GM12878 (cell line): ENCODE data around the gene ITK.

Source experiments
- EGR1 ChIP-seq, 2 experiments: IDR thresholded peaks; 1 replicate in 1 of 2; 2 replicates in 1 of 2; pipeline ENCODE4 v1.6.1; 2011 to 2012; ENCODE audit warnings: low read depth in 2 of 2, low read length in 2 of 2, borderline replicate concordance in 1 of 2, mild to moderate bottlenecking in 1 of 2, moderate library complexity in 1 of 2
- EP300 ChIP-seq, 2 experiments: fragments of 150-350 bp in 1 of 2; IDR thresholded peaks; 2 replicates each; pipeline ENCODE4 v1.6.1; 2011 to 2012; ENCODE audit warnings: low read depth in 2 of 2, low read length in 2 of 2, borderline replicate concordance in 1 of 2, improper control_type of control experiment in 1 of 2, inconsistent platforms in 1 of 2; ENCODE audit not compliant: control insufficient read depth in 1 of 2
- ESRRA ChIP-seq: IDR thresholded peaks from 2 replicates; pipeline ENCODE4 v1.6.1; 2012; ENCODE audit warnings: mild to moderate bottlenecking, low read length, improper control_type of control experiment
- EZH2 ChIP-seq: IDR thresholded peaks from 2 replicates; pipeline ENCODE4 v1.6.1; 2012; ENCODE audit warnings: low read depth, mild to moderate bottlenecking, control low read depth, inconsistent platforms, low read length, borderline replicate concordance; ENCODE audit not compliant: control insufficient read depth
- NFIC ChIP-seq: IDR thresholded peaks from 2 replicates; pipeline ENCODE4 v1.6.1; 2012; ENCODE audit warnings: low read depth, mild to moderate bottlenecking, inconsistent platforms, low read length, moderate library complexity
- TAF1 ChIP-seq: IDR thresholded peaks from 2 replicates; pipeline ENCODE4 v1.6.1; 2011; ENCODE audit warnings: mild to moderate bottlenecking, low read depth, low read length, borderline replicate concordance
- ZNF217 ChIP-seq: fragments of 450-650 bp; IDR thresholded peaks from 2 replicates; pipeline ENCODE4 v1.6.1; 2017; ENCODE audit warnings: antibody characterized with exemption, mild to moderate bottlenecking
- ZNF384 ChIP-seq: IDR thresholded peaks from 2 replicates; pipeline ENCODE4 v1.6.1; 2012; ENCODE audit warnings: low read depth, mild to moderate bottlenecking, low read length, improper control_type of control experiment, borderline replicate concordance
- TF ChIP-seq, protein P1 (sequence below): IDR thresholded peaks from 2 replicates; pipeline ENCODE4 v1.6.1; 2012; ENCODE audit warnings: mild to moderate bottlenecking, low read depth, low read length
- TF ChIP-seq, protein P2 (sequence below): IDR thresholded peaks from 2 replicates; pipeline ENCODE4 v1.6.1; 2011; ENCODE audit warnings: low read depth, low read length, improper control_type of control experiment, borderline replicate concordance
- TF ChIP-seq, protein P3 (sequence below), 3 experiments: IDR thresholded peaks in 2 of 3; conservative IDR thresholded peaks in 1 of 3; 2 replicates each; pipeline ENCODE4 v1.5.1; 2011; ENCODE audit warnings: low read depth in 3 of 3, low read length in 3 of 3, mild to moderate bottlenecking in 3 of 3, control low read depth in 2 of 3, moderate library complexity in 2 of 3, inconsistent platforms in 1 of 3, mixed read lengths in 1 of 3; ENCODE audit not compliant: control insufficient read depth in 2 of 3, insufficient read depth in 1 of 3; ENCODE audit errors: extremely low read depth in 1 of 3
- TF ChIP-seq, protein P4 (sequence below): IDR thresholded peaks from 2 replicates; pipeline ENCODE4 v1.6.1; 2012; ENCODE audit warnings: low read depth, low read length, improper control_type of control experiment

- no peak for TF ChIP-seq NFIC
- TF ChIP-seq ZNF217 = no peak
- TF ChIP-seq, protein P1, sequence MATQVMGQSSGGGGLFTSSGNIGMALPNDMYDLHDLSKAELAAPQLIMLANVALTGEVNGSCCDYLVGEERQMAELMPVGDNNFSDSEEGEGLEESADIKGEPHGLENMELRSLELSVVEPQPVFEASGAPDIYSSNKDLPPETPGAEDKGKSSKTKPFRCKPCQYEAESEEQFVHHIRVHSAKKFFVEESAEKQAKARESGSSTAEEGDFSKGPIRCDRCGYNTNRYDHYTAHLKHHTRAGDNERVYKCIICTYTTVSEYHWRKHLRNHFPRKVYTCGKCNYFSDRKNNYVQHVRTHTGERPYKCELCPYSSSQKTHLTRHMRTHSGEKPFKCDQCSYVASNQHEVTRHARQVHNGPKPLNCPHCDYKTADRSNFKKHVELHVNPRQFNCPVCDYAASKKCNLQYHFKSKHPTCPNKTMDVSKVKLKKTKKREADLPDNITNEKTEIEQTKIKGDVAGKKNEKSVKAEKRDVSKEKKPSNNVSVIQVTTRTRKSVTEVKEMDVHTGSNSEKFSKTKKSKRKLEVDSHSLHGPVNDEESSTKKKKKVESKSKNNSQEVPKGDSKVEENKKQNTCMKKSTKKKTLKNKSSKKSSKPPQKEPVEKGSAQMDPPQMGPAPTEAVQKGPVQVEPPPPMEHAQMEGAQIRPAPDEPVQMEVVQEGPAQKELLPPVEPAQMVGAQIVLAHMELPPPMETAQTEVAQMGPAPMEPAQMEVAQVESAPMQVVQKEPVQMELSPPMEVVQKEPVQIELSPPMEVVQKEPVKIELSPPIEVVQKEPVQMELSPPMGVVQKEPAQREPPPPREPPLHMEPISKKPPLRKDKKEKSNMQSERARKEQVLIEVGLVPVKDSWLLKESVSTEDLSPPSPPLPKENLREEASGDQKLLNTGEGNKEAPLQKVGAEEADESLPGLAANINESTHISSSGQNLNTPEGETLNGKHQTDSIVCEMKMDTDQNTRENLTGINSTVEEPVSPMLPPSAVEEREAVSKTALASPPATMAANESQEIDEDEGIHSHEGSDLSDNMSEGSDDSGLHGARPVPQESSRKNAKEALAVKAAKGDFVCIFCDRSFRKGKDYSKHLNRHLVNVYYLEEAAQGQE = no peak
- TF ChIP-seq EP300 (IDR thresholded peaks at IDR 0.05; ENCODE audit: borderline replicate concordance in 1 of 2, control insufficient read depth in 1 of 2, low read depth in 2 of 2, low read length in 2 of 2) = no peak
- no peak for TF ChIP-seq ZNF384
- TF ChIP-seq EGR1 (IDR thresholded peaks at IDR 0.05; ENCODE audit: borderline replicate concordance in 1 of 2, low read depth in 2 of 2, low read length in 2 of 2) = no peak
- TF ChIP-seq, protein P2, sequence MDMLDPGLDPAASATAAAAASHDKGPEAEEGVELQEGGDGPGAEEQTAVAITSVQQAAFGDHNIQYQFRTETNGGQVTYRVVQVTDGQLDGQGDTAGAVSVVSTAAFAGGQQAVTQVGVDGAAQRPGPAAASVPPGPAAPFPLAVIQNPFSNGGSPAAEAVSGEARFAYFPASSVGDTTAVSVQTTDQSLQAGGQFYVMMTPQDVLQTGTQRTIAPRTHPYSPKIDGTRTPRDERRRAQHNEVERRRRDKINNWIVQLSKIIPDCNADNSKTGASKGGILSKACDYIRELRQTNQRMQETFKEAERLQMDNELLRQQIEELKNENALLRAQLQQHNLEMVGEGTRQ = no peak
- TF ChIP-seq, protein P3, sequence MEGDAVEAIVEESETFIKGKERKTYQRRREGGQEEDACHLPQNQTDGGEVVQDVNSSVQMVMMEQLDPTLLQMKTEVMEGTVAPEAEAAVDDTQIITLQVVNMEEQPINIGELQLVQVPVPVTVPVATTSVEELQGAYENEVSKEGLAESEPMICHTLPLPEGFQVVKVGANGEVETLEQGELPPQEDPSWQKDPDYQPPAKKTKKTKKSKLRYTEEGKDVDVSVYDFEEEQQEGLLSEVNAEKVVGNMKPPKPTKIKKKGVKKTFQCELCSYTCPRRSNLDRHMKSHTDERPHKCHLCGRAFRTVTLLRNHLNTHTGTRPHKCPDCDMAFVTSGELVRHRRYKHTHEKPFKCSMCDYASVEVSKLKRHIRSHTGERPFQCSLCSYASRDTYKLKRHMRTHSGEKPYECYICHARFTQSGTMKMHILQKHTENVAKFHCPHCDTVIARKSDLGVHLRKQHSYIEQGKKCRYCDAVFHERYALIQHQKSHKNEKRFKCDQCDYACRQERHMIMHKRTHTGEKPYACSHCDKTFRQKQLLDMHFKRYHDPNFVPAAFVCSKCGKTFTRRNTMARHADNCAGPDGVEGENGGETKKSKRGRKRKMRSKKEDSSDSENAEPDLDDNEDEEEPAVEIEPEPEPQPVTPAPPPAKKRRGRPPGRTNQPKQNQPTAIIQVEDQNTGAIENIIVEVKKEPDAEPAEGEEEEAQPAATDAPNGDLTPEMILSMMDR (IDR thresholded peaks at IDR 0.05 in 2 of 3, conservative IDR thresholded peaks at IDR 0.05 in 1 of 3; ENCODE audit: control insufficient read depth in 2 of 3, extremely low read depth in 1 of 3, insufficient read depth in 1 of 3, low read depth in 3 of 3, low read length in 3 of 3) = no peak
- no peak for TF ChIP-seq TAF1
- TF ChIP-seq, protein P4, sequence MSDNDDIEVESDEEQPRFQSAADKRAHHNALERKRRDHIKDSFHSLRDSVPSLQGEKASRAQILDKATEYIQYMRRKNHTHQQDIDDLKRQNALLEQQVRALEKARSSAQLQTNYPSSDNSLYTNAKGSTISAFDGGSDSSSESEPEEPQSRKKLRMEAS = no peak
- no peak for TF ChIP-seq EZH2
- TF ChIP-seq ESRRA = no peak
Observed at GRCh38 chr5:157300564-157300963, 119.9 kb downstream of the ITK start.
